HEK293 (cell line): Measurements from ENCODE around the gene KLK3.
A peak's percentile ranks its signal among the peaks of the same experiment; 100 is the strongest.
"Not testable (repeated sequence)": the region's sequence is repeated elsewhere in the genome, so short reads cannot be mapped to it uniquely, and the experiment has no call there.

Experiments used
- CTCF ChIA-PET: fragments of 350-600 bp; formaldehyde crosslinking; extraction: SDS; loops from one replicate; lab custom pipeline; 2021; ENCODE audit warnings: antibody characterized with exemption; lab: Yijun Ruan, JAX
- POLR2A ChIA-PET: fragments of 300-600 bp; formaldehyde crosslinking; extraction: SDS; loops from one replicate; lab custom pipeline; 2020; ENCODE audit warnings: antibody characterized with exemption, inconsistent platforms; lab: Yijun Ruan, JAX
- H3K27ac ChIP-seq: fragments of 200-500 bp; sonication (Bioruptor generic); 2 replicates; pipeline ENCODE4 v1.5.1; 2014; ENCODE audit warnings: low read depth, low read length, control low read depth, inconsistent platforms; ENCODE audit errors: extremely low read depth
- H3K36me3 ChIP-seq, 2 experiments: fragments of 200-500 bp in 1 of 2; sonication (Bioruptor generic) in 1 of 2; 1 replicate in 1 of 2; 2 replicates in 1 of 2; pipeline ENCODE4 v1.5.1; 2014 to 2017; ENCODE audit warnings: inconsistent platforms in 2 of 2, low read length in 2 of 2; ENCODE audit not compliant: control insufficient read depth in 2 of 2, insufficient read depth in 1 of 2
- H3K4me1 ChIP-seq: fragments of 200-500 bp; sonication (Bioruptor generic); 2 replicates; pipeline ENCODE4 v1.5.1; 2014; ENCODE audit warnings: mild to moderate bottlenecking, low read length, inconsistent platforms; ENCODE audit not compliant: control insufficient read depth, insufficient read depth
- H3K4me3 ChIP-seq: 2 replicates; pipeline ENCODE4 v1.5.1; 2011; ENCODE audit warnings: low read depth, mild to moderate bottlenecking, control low read depth, low read length, moderate library complexity
- H3K9me3 ChIP-seq: fragments of 200-500 bp; sonication (Bioruptor generic); 2 replicates; pipeline ENCODE4 v1.5.1; 2014; ENCODE audit warnings: low read depth, low read length, inconsistent platforms; ENCODE audit not compliant: control insufficient read depth, insufficient read depth
- BCL11A ChIP-seq: fragments of 450-650 bp; formaldehyde crosslinking; IDR thresholded peaks from 2 replicates; pipeline ENCODE4 v1.5.1; 2016; ENCODE audit warnings: low read depth, missing biosample characterization, missing genetic modification characterization
- GLIS2 ChIP-seq: fragments of 450-650 bp; formaldehyde crosslinking; IDR thresholded peaks from 2 replicates; pipeline ENCODE4 v1.5.1; 2016; ENCODE audit warnings: missing biosample characterization, missing genetic modification characterization
- KLF10 ChIP-seq: fragments of 450-650 bp; IDR thresholded peaks from 2 replicates; pipeline ENCODE4 v1.5.1; 2018; ENCODE audit warnings: missing biosample characterization, mild to moderate bottlenecking, missing genetic modification characterization
- PRDM4 ChIP-seq: fragments of 450-650 bp; formaldehyde crosslinking; IDR thresholded peaks from 2 replicates; pipeline ENCODE4 v1.5.1; 2017; ENCODE audit warnings: missing biosample characterization, missing genetic modification characterization
- SCRT2 ChIP-seq: fragments of 450-650 bp; formaldehyde crosslinking; IDR thresholded peaks from 2 replicates; pipeline ENCODE4 v1.5.1; 2016; ENCODE audit warnings: missing biosample characterization, missing genetic modification characterization
- YY2 ChIP-seq: fragments of 450-650 bp; formaldehyde crosslinking; IDR thresholded peaks from 2 replicates; pipeline ENCODE4 v1.5.1; 2016; ENCODE audit warnings: missing biosample characterization, missing genetic modification characterization
- ZEB2 ChIP-seq: fragments of 450-650 bp; formaldehyde crosslinking; IDR thresholded peaks from 2 replicates; pipeline ENCODE4 v1.5.1; 2016; ENCODE audit warnings: missing biosample characterization, missing genetic modification characterization
- ZFHX2 ChIP-seq: fragments of 450-650 bp; formaldehyde crosslinking; conservative IDR thresholded peaks from 2 replicates; pipeline ENCODE4 v1.5.1; 2016; ENCODE audit warnings: missing biosample characterization, missing genetic modification characterization
- ZFP41 ChIP-seq: fragments of 450-650 bp; formaldehyde crosslinking; IDR thresholded peaks from 2 replicates; pipeline ENCODE4 v1.5.1; 2016; ENCODE audit warnings: missing biosample characterization, missing genetic modification characterization, borderline replicate concordance
- ZIC2 ChIP-seq: fragments of 450-650 bp; formaldehyde crosslinking; IDR thresholded peaks from 2 replicates; pipeline ENCODE4 v1.5.1; 2016; ENCODE audit warnings: missing biosample characterization, missing genetic modification characterization
- ZNF138 ChIP-seq: fragments of 450-650 bp; formaldehyde crosslinking; IDR thresholded peaks from 2 replicates; pipeline ENCODE4 v1.5.1; 2016; ENCODE audit warnings: missing biosample characterization, missing genetic modification characterization, borderline replicate concordance
- ZNF155 ChIP-seq: fragments of 450-650 bp; formaldehyde crosslinking; IDR thresholded peaks from 2 replicates; pipeline ENCODE4 v1.5.1; 2016; ENCODE audit warnings: missing biosample characterization, missing genetic modification characterization
- ZNF223 ChIP-seq: fragments of 450-650 bp; formaldehyde crosslinking; IDR thresholded peaks from 2 replicates; pipeline ENCODE4 v1.5.1; 2016; ENCODE audit warnings: missing biosample characterization, missing genetic modification characterization
- ZNF239 ChIP-seq: fragments of 450-650 bp; formaldehyde crosslinking; IDR thresholded peaks from 2 replicates; pipeline ENCODE4 v1.5.1; 2016; ENCODE audit warnings: missing biosample characterization, missing genetic modification characterization
- ZNF280D ChIP-seq: fragments of 450-650 bp; formaldehyde crosslinking; IDR thresholded peaks from 2 replicates; pipeline ENCODE4 v1.5.1; 2016; ENCODE audit warnings: missing biosample characterization, missing genetic modification characterization
- ZNF366 ChIP-seq: fragments of 450-650 bp; formaldehyde crosslinking; conservative IDR thresholded peaks from 2 replicates; pipeline ENCODE4 v1.5.1; 2016; ENCODE audit warnings: missing biosample characterization, missing genetic modification characterization
- ZNF391 ChIP-seq: fragments of 450-650 bp; formaldehyde crosslinking; IDR thresholded peaks from 2 replicates; pipeline ENCODE4 v1.5.1; 2016; ENCODE audit warnings: low read depth, missing biosample characterization, missing genetic modification characterization, borderline replicate concordance
- ZNF398 ChIP-seq: fragments of 450-650 bp; formaldehyde crosslinking; IDR thresholded peaks from 2 replicates; pipeline ENCODE4 v1.5.1; 2017; ENCODE audit warnings: missing biosample characterization, missing genetic modification characterization
- ZNF600 ChIP-seq: fragments of 450-650 bp; formaldehyde crosslinking; IDR thresholded peaks from 2 replicates; pipeline ENCODE4 v1.5.1; 2016; ENCODE audit warnings: missing biosample characterization, missing genetic modification characterization
- ZNF621 ChIP-seq: fragments of 450-650 bp; formaldehyde crosslinking; IDR thresholded peaks from 2 replicates; pipeline ENCODE4 v1.5.1; 2017; ENCODE audit warnings: missing biosample characterization, missing genetic modification characterization
- ZNF707 ChIP-seq: fragments of 450-650 bp; formaldehyde crosslinking; IDR thresholded peaks from 2 replicates; pipeline ENCODE4 v1.5.1; 2016; ENCODE audit warnings: missing biosample characterization, missing genetic modification characterization
- ZSCAN18 ChIP-seq: fragments of 450-650 bp; formaldehyde crosslinking; IDR thresholded peaks from 2 replicates; pipeline ENCODE4 v1.5.1; 2016; ENCODE audit warnings: missing biosample characterization, missing genetic modification characterization
- ZXDB ChIP-seq: fragments of 450-650 bp; formaldehyde crosslinking; IDR thresholded peaks from 2 replicates; pipeline ENCODE4 v1.5.1; 2016; ENCODE audit warnings: missing biosample characterization, missing genetic modification characterization

The KLK3 gene

GRCh38 chr19:50896089-50896590 is 41.4 kb downstream of the KLK3 start:
- not testable (repeated sequence) for H3K4me3 ChIP-seq, H3K36me3 ChIP-seq, H3K4me1 ChIP-seq, H3K9me3 ChIP-seq
- CTCF ChIA-PET: interaction anchor here (1.1 kb wide), 2 partner anchors 9 to 192 kb away, joined by 4 to 8 read pairs; no protein-coding TSS in a partner anchor
- POLR2A ChIA-PET: interaction anchor here (0.5 to 1.3 kb wide), 3 partner anchors 13 to 92 kb away, joined by 3 read pairs; no protein-coding TSS in a partner anchor
- peak; percentile 99 for TF ChIP-seq ZNF366
- peak; percentile 89 for TF ChIP-seq ZNF223 (tag by site-specific recombination)
- peak; percentile 95 for TF ChIP-seq SCRT2 (tag by site-specific recombination)
- TF ChIP-seq ZFHX2: peak; percentile 27
- peak; percentile 5; the same call in 1 of the 2 replicates for TF ChIP-seq ZNF280D (tag by site-specific recombination)
- peak; percentile 70 for TF ChIP-seq BCL11A (tag by site-specific recombination)
- H3K27ac ChIP-seq: peak overlapping the region; percentile 50

GRCh38 chr19:50896591-50897190 is 42.0 kb downstream of the KLK3 start:
- Histone ChIP-seq H3K36me3 (no peaks in the 10 kb centered on the region), H3K9me3 (no peaks in the 10 kb centered on the region), H3K4me3 (no peak overlapping the region), H3K27ac (peak overlapping the region; percentile 50), H3K4me1 (no peaks in the 10 kb centered on the region; the same call in 1 of the 2 replicates)
- ChIA-PET POLR2A (interaction anchor here (0.5 to 1.3 kb wide), 3 partner anchors 12 to 93 kb away, joined by 3 read pairs; no protein-coding TSS in a partner anchor), CTCF (interaction anchor here (1.1 kb wide), 2 partner anchors 9 to 193 kb away, joined by 4 to 8 read pairs; no protein-coding TSS in a partner anchor)
- peak; percentile 72; the same call in 1 of the 2 replicates for TF ChIP-seq ZNF391 (tag by site-specific recombination)
- no peak for TF ChIP-seq ZNF707 (tag by site-specific recombination)
- no peak for TF ChIP-seq ZSCAN18 (tag by site-specific recombination)
- TF ChIP-seq ZXDB (tag by site-specific recombination): peak; percentile 57; the same call in 1 of the 2 replicates
- TF ChIP-seq KLF10 (tag by site-specific recombination): no peak
- no peak for TF ChIP-seq ZNF239 (tag by site-specific recombination)
- TF ChIP-seq ZNF138: no peak
- TF ChIP-seq YY2 (tag by site-specific recombination): no peak; the same call in 1 of the 2 replicates
- TF ChIP-seq ZNF398 (tag by site-specific recombination): peak; percentile 62
- 0 out of 2 replicates have a peak, but pooled peaks have one; percentile 35 for TF ChIP-seq ZNF600
- no peak for TF ChIP-seq PRDM4
- no peak; the same call in 1 of the 2 replicates for TF ChIP-seq ZIC2
- TF ChIP-seq ZEB2 (tag by site-specific recombination): peak; percentile 92
- TF ChIP-seq ZNF155 (tag by site-specific recombination): peak; percentile 94; the same call in 1 of the 2 replicates
- no peak for TF ChIP-seq ZNF621 (tag by site-specific recombination)
- peak; percentile 69 for TF ChIP-seq GLIS2 (tag by site-specific recombination)
- TF ChIP-seq ZFP41 (tag by site-specific recombination): no peak
